Measurements from ENCODE around the gene ST8SIA6.
A peak's percentile ranks its signal among the peaks of the same experiment; 100 is the strongest.

Gene ST8SIA6

DNA sequence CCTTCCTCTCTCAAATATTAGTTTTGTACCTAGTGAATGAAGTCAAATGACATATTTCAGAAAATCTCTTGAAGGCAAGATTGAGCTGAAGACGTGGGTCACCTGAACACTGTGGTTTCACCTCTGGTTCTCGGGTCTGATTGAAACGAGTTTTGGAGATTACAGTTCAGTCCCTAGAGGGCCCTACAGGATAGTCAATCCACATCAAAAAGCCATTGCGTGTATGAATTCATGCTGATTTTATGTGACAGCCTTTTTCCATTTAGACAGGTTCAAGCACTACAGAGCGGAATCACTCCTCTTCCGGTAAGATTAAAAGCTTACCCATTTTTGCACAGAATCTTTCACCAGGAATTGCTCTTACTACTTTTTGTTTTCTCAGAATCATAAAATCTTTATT lies 164.2 kb downstream of the ST8SIA6 start:
- H3K79me2 ChIP-seq (ENCODE audit: low read length) = no peaks in the 10 kb centered on the region
- H3K9ac ChIP-seq (ENCODE audit: low read length) = no peak overlapping the region
- no peak for TF ChIP-seq EZH2phosphoT487 (IDR thresholded peaks at IDR 0.05; ENCODE audit: low read depth)
- TF ChIP-seq, protein P1, sequence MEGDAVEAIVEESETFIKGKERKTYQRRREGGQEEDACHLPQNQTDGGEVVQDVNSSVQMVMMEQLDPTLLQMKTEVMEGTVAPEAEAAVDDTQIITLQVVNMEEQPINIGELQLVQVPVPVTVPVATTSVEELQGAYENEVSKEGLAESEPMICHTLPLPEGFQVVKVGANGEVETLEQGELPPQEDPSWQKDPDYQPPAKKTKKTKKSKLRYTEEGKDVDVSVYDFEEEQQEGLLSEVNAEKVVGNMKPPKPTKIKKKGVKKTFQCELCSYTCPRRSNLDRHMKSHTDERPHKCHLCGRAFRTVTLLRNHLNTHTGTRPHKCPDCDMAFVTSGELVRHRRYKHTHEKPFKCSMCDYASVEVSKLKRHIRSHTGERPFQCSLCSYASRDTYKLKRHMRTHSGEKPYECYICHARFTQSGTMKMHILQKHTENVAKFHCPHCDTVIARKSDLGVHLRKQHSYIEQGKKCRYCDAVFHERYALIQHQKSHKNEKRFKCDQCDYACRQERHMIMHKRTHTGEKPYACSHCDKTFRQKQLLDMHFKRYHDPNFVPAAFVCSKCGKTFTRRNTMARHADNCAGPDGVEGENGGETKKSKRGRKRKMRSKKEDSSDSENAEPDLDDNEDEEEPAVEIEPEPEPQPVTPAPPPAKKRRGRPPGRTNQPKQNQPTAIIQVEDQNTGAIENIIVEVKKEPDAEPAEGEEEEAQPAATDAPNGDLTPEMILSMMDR (IDR thresholded peaks at IDR 0.05; ENCODE audit: low read depth, low read length) = peak; percentile 50
- H3K4me3 ChIP-seq (ENCODE audit: low read length) = no peak overlapping the region
- no peaks in the 10 kb centered on the region for H4K20me1 ChIP-seq (ENCODE audit: insufficient read depth, low read length)
- no peaks in the 10 kb centered on the region for H3K4me1 ChIP-seq (ENCODE audit: low read length)
- no peaks in the 10 kb centered on the region for H3K27me3 ChIP-seq (ENCODE audit: low read depth, low read length)
- H3K4me2 ChIP-seq (ENCODE audit: low read length) = no peak overlapping the region
- H2AFZ ChIP-seq (ENCODE audit: low read depth, low read length) = no peak overlapping the region
- no peaks in the 10 kb centered on the region for H3K9me3 ChIP-seq (ENCODE audit: insufficient read depth, low read length)
- no peaks in the 10 kb centered on the region for H3K36me3 ChIP-seq (replicated peaks; ENCODE audit: low read depth, low read length)
- no peak overlapping the region for H3K27ac ChIP-seq (ENCODE audit: low read length)

- no peak overlapping the region for H2AFZ ChIP-seq (ENCODE audit: low read depth, low read length)
- H3K36me3 ChIP-seq (replicated peaks; ENCODE audit: low read depth, low read length) = no peaks in the 10 kb centered on the region
- no peaks in the 10 kb centered on the region for H3K9me3 ChIP-seq (ENCODE audit: insufficient read depth, low read length)
- H3K9ac ChIP-seq (ENCODE audit: low read length) = no peak overlapping the region
- TF ChIP-seq EZH2phosphoT487 (IDR thresholded peaks at IDR 0.05; ENCODE audit: low read depth) = no peak
- TF ChIP-seq, protein P1 (IDR thresholded peaks at IDR 0.05; ENCODE audit: low read depth, low read length) = no peak
- H4K20me1 ChIP-seq (ENCODE audit: insufficient read depth, low read length) = no peaks in the 10 kb centered on the region
- no peak overlapping the region for H3K4me3 ChIP-seq (ENCODE audit: low read length)
- no peak overlapping the region for H3K4me2 ChIP-seq (ENCODE audit: low read length)
- H3K79me2 ChIP-seq (ENCODE audit: low read length) = no peaks in the 10 kb centered on the region
- H3K4me1 ChIP-seq (ENCODE audit: low read length) = no peaks in the 10 kb centered on the region
- H3K27ac ChIP-seq (ENCODE audit: low read length) = no peak overlapping the region
- H3K27me3 ChIP-seq (ENCODE audit: low read depth, low read length) = no peaks in the 10 kb centered on the region
These were observed 164.6 kb downstream of the ST8SIA6 start for GRCh38 chr10:17289763-17290162.

DNA sequence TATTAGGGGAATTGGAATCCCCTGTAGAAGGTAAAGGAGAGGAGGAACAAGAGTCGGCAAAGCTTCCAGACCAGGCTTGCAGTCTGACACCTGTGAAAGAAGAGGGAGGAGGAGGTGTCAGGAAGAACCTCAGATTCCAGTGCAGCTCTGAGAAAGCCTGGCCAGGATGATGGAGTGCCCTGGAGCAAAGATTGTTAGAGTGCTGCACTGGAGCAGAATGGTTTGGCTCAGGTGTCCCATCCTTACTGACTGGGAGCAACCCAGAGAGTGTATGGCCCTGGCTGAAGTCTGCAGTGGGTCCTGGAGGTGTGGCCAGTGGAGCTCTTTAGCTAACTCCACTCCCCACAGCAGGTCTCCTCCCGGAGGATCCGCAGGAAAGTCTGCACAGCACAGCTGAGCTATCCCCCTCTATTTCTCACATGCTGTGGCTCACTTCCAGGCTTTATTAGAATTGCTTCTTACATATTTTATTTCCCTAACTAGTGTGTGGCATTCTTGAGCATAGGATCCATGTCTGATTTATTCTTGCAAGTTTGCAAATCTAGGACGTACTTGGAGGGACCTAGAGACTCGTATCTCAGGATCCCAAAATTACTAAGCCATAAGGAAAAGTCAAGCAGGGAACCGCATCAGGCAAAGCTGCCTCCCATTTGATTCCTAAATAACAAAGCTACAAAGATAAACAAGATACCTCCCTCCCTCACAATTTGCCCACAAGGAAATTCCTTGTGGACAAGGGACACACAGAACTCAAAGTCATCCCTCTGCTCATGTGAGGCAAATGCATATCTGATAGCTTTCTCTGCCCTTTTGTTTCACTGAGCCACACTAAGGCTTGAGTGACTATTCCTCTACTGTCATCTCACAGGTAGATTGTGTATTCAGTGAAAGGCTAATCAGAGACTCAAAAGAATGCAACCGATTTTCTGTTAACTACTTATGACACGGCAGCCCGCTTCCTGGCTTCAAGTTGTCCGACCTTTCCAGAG lies 167.5 kb downstream of the ST8SIA6 start:
- Histone ChIP-seq H3K4me1 (ENCODE audit: low read length) (no peaks in the 10 kb centered on the region), H3K4me2 (ENCODE audit: low read length) (no peak overlapping the region), H3K27me3 (ENCODE audit: low read depth, low read length) (no peaks in the 10 kb centered on the region), H2AFZ (ENCODE audit: low read depth, low read length) (no peak overlapping the region), H3K36me3 (replicated peaks; ENCODE audit: low read depth, low read length) (no peaks in the 10 kb centered on the region), H4K20me1 (ENCODE audit: insufficient read depth, low read length) (no peaks in the 10 kb centered on the region), H3K79me2 (ENCODE audit: low read length) (no peaks in the 10 kb centered on the region), H3K9me3 (ENCODE audit: insufficient read depth, low read length) (no peaks in the 10 kb centered on the region), H3K4me3 (ENCODE audit: low read length) (no peak overlapping the region), H3K9ac (ENCODE audit: low read length) (no peak overlapping the region), H3K27ac (ENCODE audit: low read length) (no peak overlapping the region)
- TF ChIP-seq, protein P1 (IDR thresholded peaks at IDR 0.05; ENCODE audit: low read depth, low read length) = no peak
- TF ChIP-seq EZH2phosphoT487 (IDR thresholded peaks at IDR 0.05; ENCODE audit: low read depth) = no peak

GRCh38 chr10:17282311-17282710 lies 172.1 kb downstream of the ST8SIA6 start:
- no peak overlapping the region for H2AFZ ChIP-seq (ENCODE audit: low read depth, low read length)
- H3K9ac ChIP-seq (ENCODE audit: low read length) = no peak overlapping the region
- no peaks in the 10 kb centered on the region for H4K20me1 ChIP-seq (ENCODE audit: insufficient read depth, low read length)
- no peak for TF ChIP-seq EZH2phosphoT487 (IDR thresholded peaks at IDR 0.05; ENCODE audit: low read depth)
- TF ChIP-seq, protein P1 (IDR thresholded peaks at IDR 0.05; ENCODE audit: low read depth, low read length) = no peak
- H3K36me3 ChIP-seq (replicated peaks; ENCODE audit: low read depth, low read length) = no peaks in the 10 kb centered on the region
- no peaks in the 10 kb centered on the region for H3K79me2 ChIP-seq (ENCODE audit: low read length)
- H3K4me2 ChIP-seq (ENCODE audit: low read length) = no peak overlapping the region
- no peaks in the 10 kb centered on the region for H3K9me3 ChIP-seq (ENCODE audit: insufficient read depth, low read length)
- H3K4me3 ChIP-seq (ENCODE audit: low read length) = no peak overlapping the region
- no peak overlapping the region for H3K27ac ChIP-seq (ENCODE audit: low read length)
- no peaks in the 10 kb centered on the region for H3K4me1 ChIP-seq (ENCODE audit: low read length)
- no peaks in the 10 kb centered on the region for H3K27me3 ChIP-seq (ENCODE audit: low read depth, low read length)
